H1 (cell line): ENCODE data around the gene SRXN1. TPM values are rescaled to one million over a fixed set of nuclear protein-coding genes. Genes with fewer than 3 reads are reported as not detected.

ENCODE experiments used
- CTCF ChIA-PET: fragments of 300-600 bp; sonication (Branson Sonifier 250); formaldehyde crosslinking; loops from one replicate; lab custom pipeline; 2021; ENCODE audit not compliant: partially characterized antibody; lab: Charles Lee
- POLR2A ChIA-PET: fragments of 300-600 bp; sonication (Branson Sonifier 250); formaldehyde crosslinking; loops from one replicate; lab custom pipeline; 2021; ENCODE audit warnings: inconsistent platforms; ENCODE audit not compliant: partially characterized antibody; lab: Charles Lee
- DNase-seq, 2 experiments: peaks; one replicate each; pipeline versions ENCODE4 v3.0.0 to v3.0.0-alpha.2; 2010 to 2022; ENCODE audit warnings: low spot score in 2 of 2, low read depth in 1 of 2, mixed read lengths in 1 of 2
- FAIRE-seq: peaks from 2 replicates; lab custom pipeline; 2011; peaks lifted over from hg19 to GRCh38; lab: Jason Lieb, UNC
- H2AFZ ChIP-seq: 2 replicates; pipeline ENCODE4 v1.8.1; 2012; ENCODE audit warnings: low read length, inconsistent platforms
- H2AK5ac ChIP-seq: 2 replicates; pipeline ENCODE4 v1.6.1; 2013; ENCODE audit warnings: low read depth, low read length
- H2BK120ac ChIP-seq: replicated peaks from 2 replicates; pipeline ENCODE3; 2013; ENCODE audit warnings: low read depth, low read length, inconsistent platforms
- H2BK12ac ChIP-seq: 2 replicates; pipeline ENCODE4 v1.6.1; 2013; ENCODE audit warnings: low read depth, low read length
- H2BK15ac ChIP-seq: 2 replicates; pipeline ENCODE4 v1.6.1; 2013; ENCODE audit warnings: low read length
- H2BK20ac ChIP-seq: 2 replicates; pipeline ENCODE4 v1.6.1; 2013; ENCODE audit warnings: low read length
- H2BK5ac ChIP-seq: 2 replicates; pipeline ENCODE4 v1.6.1; 2013; ENCODE audit warnings: low read depth, low read length
- H3K14ac ChIP-seq: 2 replicates; pipeline ENCODE4 v1.6.1; 2013; ENCODE audit warnings: inconsistent platforms; ENCODE audit not compliant: insufficient read length
- H3K18ac ChIP-seq: 2 replicates; pipeline ENCODE4 v1.6.1; 2013; ENCODE audit warnings: low read length; ENCODE audit errors: extremely low read depth
- H3K23ac ChIP-seq: 2 replicates; pipeline ENCODE4 v1.6.1; 2013; ENCODE audit warnings: inconsistent platforms; ENCODE audit not compliant: insufficient read length
- H3K23me2 ChIP-seq: 2 replicates; pipeline ENCODE4 v1.6.1; 2013; ENCODE audit warnings: low read depth, low read length
- H3K27ac ChIP-seq: 2 replicates; pipeline ENCODE4 v1.6.1; 2011; ENCODE audit warnings: low read depth, low read length, inconsistent platforms
- H3K27me3 ChIP-seq, 4 experiments: replicated peaks in 1 of 4; 1 replicate in 1 of 4; 2 replicates in 3 of 4; pipeline versions ENCODE4 v1.6.1 to v1.8.1; 2011 to 2013; ENCODE audit warnings: low read length in 3 of 4, mild to moderate bottlenecking in 3 of 4, inconsistent platforms in 2 of 4, mixed read lengths in 2 of 4, moderate library complexity in 1 of 4; ENCODE audit not compliant: control insufficient read depth in 3 of 4, insufficient read depth in 3 of 4; ENCODE audit errors: extremely low read depth in 1 of 4
- H3K36me3 ChIP-seq, 4 experiments: 2 replicates each; pipeline versions ENCODE4 v1.6.1 to v1.8.1; 2011 to 2013; ENCODE audit warnings: mild to moderate bottlenecking in 4 of 4, low read length in 3 of 4, moderate library complexity in 2 of 4, control low read depth in 1 of 4, inconsistent platforms in 1 of 4; ENCODE audit not compliant: insufficient read depth in 4 of 4, control insufficient read depth in 2 of 4
- H3K4ac ChIP-seq: replicated peaks from 2 replicates; pipeline ENCODE3; 2013; ENCODE audit warnings: low read length, low read depth, mixed read lengths, inconsistent platforms; ENCODE audit not compliant: insufficient read length
- H3K4me1 ChIP-seq, 4 experiments: replicated peaks in 1 of 4; 1 replicate in 1 of 4; 2 replicates in 3 of 4; pipeline versions ENCODE4 v1.6.1 to v1.8.1; 2011 to 2013; ENCODE audit warnings: low read length in 3 of 4, inconsistent platforms in 2 of 4, mixed read lengths in 1 of 4; ENCODE audit not compliant: insufficient read depth in 4 of 4, control insufficient read depth in 3 of 4
- H3K4me2 ChIP-seq, 2 experiments: 2 replicates each; pipeline versions ENCODE4 v1.6.1 to v1.8.1; 2011 to 2013; ENCODE audit warnings: low read depth in 2 of 2, low read length in 2 of 2, control low read depth in 1 of 2, inconsistent platforms in 1 of 2, mild to moderate bottlenecking in 1 of 2; ENCODE audit not compliant: insufficient read depth in 1 of 2
- H3K4me3 ChIP-seq, 4 experiments: fragments of 200-600, 300-600 bp in 1 of 4; sonication (generic), shearing (Covaris generic), sonication (Bioruptor Twin) in 1 of 4; 2 replicates each; pipeline versions ENCODE4 v1.5.1 to v1.8.1; 2011 to 2016; ENCODE audit warnings: low read length in 4 of 4, low read depth in 3 of 4, control low read depth in 2 of 4, inconsistent platforms in 2 of 4, mild to moderate bottlenecking in 2 of 4, mixed read lengths in 1 of 4, moderate library complexity in 1 of 4; ENCODE audit not compliant: insufficient read depth in 2 of 4; ENCODE audit errors: extremely low read depth in 1 of 4
- H3K56ac ChIP-seq: replicated peaks from 2 replicates; pipeline ENCODE3; 2013; ENCODE audit warnings: low read depth, mild to moderate bottlenecking, mixed read lengths, low read length, inconsistent platforms; ENCODE audit not compliant: insufficient read length
- H3K79me1 ChIP-seq: 2 replicates; pipeline ENCODE4 v1.6.1; 2013; ENCODE audit warnings: low read depth, low read length, control low read depth
- H3K79me2 ChIP-seq, 2 experiments: 2 replicates each; pipeline versions ENCODE4 v1.6.1 to v1.8.1; 2012 to 2013; ENCODE audit warnings: low read length in 2 of 2, mild to moderate bottlenecking in 2 of 2, inconsistent platforms in 1 of 2; ENCODE audit not compliant: insufficient read depth in 2 of 2, control insufficient read depth in 1 of 2
- H3K9ac ChIP-seq, 4 experiments: replicated peaks in 1 of 4; 1 replicate in 1 of 4; 2 replicates in 3 of 4; pipeline versions ENCODE4 v1.6.1 to v1.8.1; 2011 to 2013; ENCODE audit warnings: low read depth in 3 of 4, low read length in 3 of 4, control low read depth in 2 of 4, mild to moderate bottlenecking in 2 of 4, moderate library complexity in 2 of 4, inconsistent platforms in 1 of 4; ENCODE audit errors: extremely low read depth in 1 of 4
- H3K9me3 ChIP-seq, 2 experiments: 2 replicates each; pipeline versions ENCODE4 v1.6.1 to v1.8.1; 2012 to 2013; ENCODE audit warnings: mild to moderate bottlenecking in 2 of 2, moderate library complexity in 2 of 2, control low read depth in 1 of 2, inconsistent platforms in 1 of 2, low read depth in 1 of 2, low read length in 1 of 2, mixed read lengths in 1 of 2; ENCODE audit not compliant: insufficient read depth in 2 of 2
- H4K20me1 ChIP-seq, 2 experiments: replicated peaks in 1 of 2; 2 replicates each; pipeline versions ENCODE3 to v1.8.1; 2011 to 2013; ENCODE audit warnings: inconsistent platforms in 2 of 2, low read length in 2 of 2, mild to moderate bottlenecking in 1 of 2; ENCODE audit not compliant: insufficient read depth in 2 of 2, control insufficient read depth in 1 of 2
- H4K5ac ChIP-seq: 2 replicates; pipeline ENCODE4 v1.6.1; 2013; ENCODE audit warnings: low read length, low read depth, mixed read lengths, inconsistent platforms; ENCODE audit not compliant: insufficient read length
- H4K8ac ChIP-seq: 2 replicates; pipeline ENCODE4 v1.8.0; 2013; ENCODE audit warnings: mild to moderate bottlenecking, moderate library complexity, low read length, inconsistent platforms; ENCODE audit not compliant: insufficient read depth; ENCODE audit errors: extremely low read depth
- H4K91ac ChIP-seq: replicated peaks from 2 replicates; pipeline ENCODE3; 2013; ENCODE audit warnings: low read length, mixed read lengths, inconsistent platforms; ENCODE audit not compliant: insufficient read length
- BACH1 ChIP-seq: IDR thresholded peaks from 2 replicates; pipeline ENCODE4 v1.6.1; 2012; ENCODE audit warnings: low read length, improper control_type of control experiment
- BRCA1 ChIP-seq: IDR thresholded peaks from 2 replicates; pipeline ENCODE4 v1.6.1; 2012; ENCODE audit warnings: low read depth, low read length, improper control_type of control experiment
- CEBPB ChIP-seq: IDR thresholded peaks from 2 replicates; pipeline ENCODE4 v1.6.1; 2012; ENCODE audit warnings: low read depth, low read length
- CHD2 ChIP-seq: IDR thresholded peaks from 2 replicates; pipeline ENCODE4 v1.6.1; 2012; ENCODE audit warnings: low read length, improper control_type of control experiment
- CTBP2 ChIP-seq: IDR thresholded peaks from 2 replicates; pipeline ENCODE4 v1.7.0; 2011; ENCODE audit warnings: borderline replicate concordance, mild to moderate bottlenecking, moderate library complexity, mixed read lengths, low read length; ENCODE audit not compliant: insufficient read depth, insufficient read length
- EP300 ChIP-seq, 2 experiments: IDR thresholded peaks; 1 replicate in 1 of 2; 2 replicates in 1 of 2; pipeline ENCODE4 v1.6.1; 2011 to 2012; ENCODE audit warnings: low read depth in 2 of 2, low read length in 2 of 2, mild to moderate bottlenecking in 2 of 2, borderline replicate concordance in 1 of 2, inconsistent platforms in 1 of 2, moderate library complexity in 1 of 2
- GTF2F1 ChIP-seq: IDR thresholded peaks from 2 replicates; pipeline ENCODE4 v1.6.1; 2012; ENCODE audit warnings: low read depth, low read length, improper control_type of control experiment, borderline replicate concordance
- JUN ChIP-seq: IDR thresholded peaks from 2 replicates; pipeline ENCODE4 v1.6.1; 2011; ENCODE audit warnings: low read depth, mild to moderate bottlenecking, improper control_type of control experiment, low read length
- RAD21 ChIP-seq, 2 experiments: IDR thresholded peaks in 1 of 2; conservative IDR thresholded peaks in 1 of 2; 2 replicates each; pipeline ENCODE4 v1.6.1; 2011; ENCODE audit warnings: low read depth in 2 of 2, low read length in 2 of 2, improper control_type of control experiment in 1 of 2, inconsistent platforms in 1 of 2, mild to moderate bottlenecking in 1 of 2, moderate library complexity in 1 of 2
- SAP30 ChIP-seq: fragments of 300-600 bp; sonication (generic); IDR thresholded peaks from 2 replicates; pipeline ENCODE4 v1.7.1; 2012; ENCODE audit warnings: low read length, moderate library complexity, mild to moderate bottlenecking, inconsistent platforms; ENCODE audit not compliant: insufficient read depth, insufficient replicate concordance
- SP1 ChIP-seq: IDR thresholded peaks from 2 replicates; pipeline ENCODE4 v1.6.1; 2011; ENCODE audit warnings: low read depth, low read length
- TAF1 ChIP-seq: IDR thresholded peaks from 2 replicates; pipeline ENCODE4 v1.6.1; 2011; ENCODE audit warnings: mild to moderate bottlenecking, low read depth, low read length
- TEAD4 ChIP-seq: IDR thresholded peaks from 2 replicates; pipeline ENCODE4 v1.6.1; 2012; ENCODE audit warnings: low read depth, low read length, inconsistent platforms, mixed read lengths
- YY1 ChIP-seq: IDR thresholded peaks from 2 replicates; pipeline ENCODE4 v1.6.1; 2011; ENCODE audit warnings: low read depth, mild to moderate bottlenecking, low read length
- WGBS, 2 experiments: shearing (Covaris generic) in 1 of 2; methylation state at CpG; one replicate each; pipeline versions ENCODE4 v1.1.6 to v1.1.7; 2013 to 2015; ENCODE audit warnings: low lambda C conversion rate in 2 of 2, mixed read lengths in 2 of 2, inconsistent platforms in 1 of 2, low coverage in 1 of 2, missing lambda C conversion rate in 1 of 2; ENCODE audit not compliant: insufficient replicate concordance in 2 of 2, insufficient coverage in 1 of 2, insufficient read length in 1 of 2; ENCODE audit errors: extremely low coverage in 1 of 2, missing lambda C conversion rate in 1 of 2; 5-methylcytosine and 5-hydroxymethylcytosine counted together
- polyA plus RNA-seq, 7 experiments: library from polyadenylated mRNA; depleted of rRNA in 3 of 7; stranded (reverse) in 5 of 7; unstranded in 2 of 7; fragments of >200 nt in 5 of 7; fragments of 200-250 nt in 2 of 7; gene quantifications; 1 replicate in 5 of 7; 2 replicates in 1 of 7; 4 replicates in 1 of 7; pipeline versions ENCODE4 v1.2.1 to v1.2.3, GENCODE V29; 2011 to 2013; ENCODE audit warnings: missing spikeins in 2 of 7, mixed read lengths in 2 of 7
- total RNA-seq: library from RNA; stranded (reverse); fragmentation: NEBNext Ultra II Directional; extraction: Animal tissue kit (Norgen Biotek cat#: 25700); gene quantifications from 2 replicates; pipeline ENCODE4 v1.2.1, GENCODE V29; 2021

SRXN1 gene
- total and polyA plus RNA-seq, 2 of the 8 experiments (the other 6 are each of a cell fraction or from before 2014, with no cell fraction given), result 12.2 to 15.8 TPM

- no peak overlapping the region for H2BK15ac ChIP-seq
- peaks cover 0 to 6% (median 3%) of the 10 kb centered on the region in 4 experiments; a peak in 4 of 7 replicates for H3K4me1 ChIP-seq
- no peaks in the 10 kb centered on the region for H3K79me1 ChIP-seq
- DNase-seq (no peak), FAIRE-seq (no peak)
- H3K14ac ChIP-seq, result no peak overlapping the region
- no peak overlapping the region for H2AK5ac ChIP-seq
- H4K91ac ChIP-seq, result no peak overlapping the region
- H3K4ac ChIP-seq, result no peak overlapping the region
- no peak overlapping the region for H2AFZ ChIP-seq
- H3K9ac ChIP-seq, result no peak overlapping the region
- no peak overlapping the region for H3K23ac ChIP-seq
- no peak overlapping the region for H4K5ac ChIP-seq
- no peak overlapping the region for H2BK20ac ChIP-seq
- H2BK12ac ChIP-seq, result no peak overlapping the region
- no peaks in the 10 kb centered on the region for H3K36me3 ChIP-seq
- H3K4me2 ChIP-seq, result no peak overlapping the region
- no peaks in the 10 kb centered on the region for H4K20me1 ChIP-seq
- H3K23me2 ChIP-seq, result peaks cover 11% of the 10 kb centered on the region; the same call in 1 of the 2 replicates
- no peak overlapping the region for H3K4me3 ChIP-seq
- CTCF ChIA-PET, result interaction anchor here (0.7 to 14.1 kb wide), 4 partner anchors 16 to 61 kb away, joined by 3 to 116 read pairs (median 4); no protein-coding TSS in a partner anchor
- H2BK120ac ChIP-seq, result no peak overlapping the region
- H3K27ac ChIP-seq, result no peak overlapping the region
- no peak overlapping the region for H3K18ac ChIP-seq
- H4K8ac ChIP-seq, result no peak overlapping the region
- no peaks in the 10 kb centered on the region for H3K79me2 ChIP-seq
- no peak overlapping the region for H2BK5ac ChIP-seq
- H3K56ac ChIP-seq, result no peak overlapping the region
- H3K27me3 ChIP-seq, result peaks cover 0 to 15% (median 14%) of the 10 kb centered on the region in 4 experiments; a peak in 6 of 7 replicates
- POLR2A ChIA-PET, result interaction anchor here (2.2 kb wide), 1 partner anchor 13 kb away, joined by 5 read pairs; no protein-coding TSS in a partner anchor
- WGBS, 2 experiments, result 85% methylated on average over 2 of the region's 2 CpGs; no CpG with 5 or more reads in 1 of the 2 experiments
- H3K9me3 ChIP-seq, result no peaks in the 10 kb centered on the region
- TF ChIP-seq CTBP2 (no peak), RAD21 (IDR thresholded peaks at IDR 0.05 in 1 of 2, conservative IDR thresholded peaks at IDR 0.05 in 1 of 2; ENCODE audit: low read depth in 2 of 2, low read length in 2 of 2) (no peak), GTF2F1 (no peak), BRCA1 (no peak), CEBPB (no peak), TAF1 (no peak), JUN (no peak), TEAD4 (no peak), SAP30 (no peak), SP1 (no peak), CHD2 (no peak), EP300 (IDR thresholded peaks at IDR 0.05; ENCODE audit: borderline replicate concordance in 1 of 2, low read depth in 2 of 2, low read length in 2 of 2) (no peak), BACH1 (no peak), YY1 (no peak)
Measured at GRCh38 chr20:680638-681187, 27.7 kb upstream of the SRXN1 start.
